HG03354 (cell line): ENCODE measurements around the gene PLXNA3.
A peak's percentile ranks its signal among the peaks of the same experiment; 100 is the strongest.

Source experiments
- ATAC-seq: cut with Tn5 transposase; IDR thresholded peaks from one replicate; pipeline ENCODE4 v1.9.1; 2021; ENCODE audit warnings: mild to moderate bottlenecking; ENCODE audit not compliant: unreplicated experiment, poor library complexity, severe bottlenecking

PLXNA3 gene

GRCh38 chrX:154452823-154453222 lies 5.3 kb upstream of the PLXNA3 start:
- ATAC-seq = no peak

GRCh38 chrX:154457491-154458115 lies 478 bp upstream of the PLXNA3 start:
- ATAC-seq = peak; percentile 38

- ATAC-seq = no peak
Measured at GRCh38 chrX:154458954-154459778, 1.1 kb downstream of the PLXNA3 start.

GRCh38 chrX:154459832-154460231 lies 1.8 kb downstream of the PLXNA3 start:
- ATAC-seq = no peak

- ATAC-seq = no peak
Measured at GRCh38 chrX:154460326-154460725, 2.2 kb downstream of the PLXNA3 start.

- ATAC-seq = no peak
Measured at GRCh38 chrX:154462396-154462795, 4.3 kb downstream of the PLXNA3 start.

GRCh38 chrX:154463611-154464220 lies 5.6 kb downstream of the PLXNA3 start:
- no peak for ATAC-seq

- ATAC-seq = no peak
Measured at GRCh38 chrX:154464806-154465365, 6.8 kb downstream of the PLXNA3 start.

GRCh38 chrX:154465601-154466000 lies 7.5 kb downstream of the PLXNA3 start:
- ATAC-seq = no peak

GRCh38 chrX:154466036-154466435 lies 8.0 kb downstream of the PLXNA3 start:
- no peak for ATAC-seq

GRCh38 chrX:154466907-154467306 lies 8.8 kb downstream of the PLXNA3 start:
- no peak for ATAC-seq

GRCh38 chrX:154467556-154467955 lies 9.5 kb downstream of the PLXNA3 start:
- no peak for ATAC-seq

GRCh38 chrX:154468217-154468616 lies 10.1 kb downstream of the PLXNA3 start:
- ATAC-seq = no peak

GRCh38 chrX:154469114-154469513 lies 11.0 kb downstream of the PLXNA3 start:
- no peak for ATAC-seq

GRCh38 chrX:154469880-154470279 lies 11.8 kb downstream of the PLXNA3 start:
- no peak for ATAC-seq

GRCh38 chrX:154470434-154470833 lies 12.4 kb downstream of the PLXNA3 start:
- ATAC-seq = no peak

GRCh38 chrX:154470914-154471568 lies 13.0 kb downstream of the PLXNA3 start:
- no peak for ATAC-seq

GRCh38 chrX:154471839-154472684 lies 14.0 kb downstream of the PLXNA3 start:
- ATAC-seq = no peak
